Forelimb muscle (tissue), 1 donor: ENCODE measurements around the gene DLGAP1. TPM values are rescaled to one million over a fixed set of nuclear protein-coding genes. Genes with fewer than 3 reads are reported as not detected.

ENCODE experiments used
- DNase-seq: peaks from one replicate; pipeline ENCODE4 v3.0.0-alpha.2; 2013; ENCODE audit warnings: low read depth
- polyA plus RNA-seq: library from polyadenylated mRNA; unstranded; fragments of 120-200 nt; gene quantifications from one replicate; pipeline ENCODE4 v1.2.1, GENCODE V29; 2013; ENCODE audit not compliant: insufficient read length

Gene DLGAP1
- polyA plus RNA-seq, 1 donor: 1.9 TPM

- DNase-seq: no peak
Measured at GRCh38 chr18:3538954-3539617, 916.0 kb downstream of the DLGAP1 start.

GRCh38 chr18:3538456-3538855 lies 916.7 kb downstream of the DLGAP1 start:
- peak; percentile 95 for DNase-seq

GRCh38 chr18:3530807-3531206 lies 924.3 kb downstream of the DLGAP1 start:
- DNase-seq: no peak

- DNase-seq: no peak
Measured at GRCh38 chr18:3529601-3530000, 925.5 kb downstream of the DLGAP1 start.

- no peak for DNase-seq
Measured at GRCh38 chr18:3529077-3529476, 926.0 kb downstream of the DLGAP1 start.

GRCh38 chr18:3528231-3528630 lies 926.9 kb downstream of the DLGAP1 start:
- DNase-seq: no peak

GRCh38 chr18:3526421-3527354 lies 928.4 kb downstream of the DLGAP1 start:
- no peak for DNase-seq

- no peak for DNase-seq
Measured at GRCh38 chr18:3525870-3526420, 929.2 kb downstream of the DLGAP1 start.

GRCh38 chr18:3524706-3525105 lies 930.4 kb downstream of the DLGAP1 start:
- no peak for DNase-seq

GRCh38 chr18:3520230-3521085 lies 934.6 kb downstream of the DLGAP1 start:
- no peak for DNase-seq

GRCh38 chr18:3514312-3515216 lies 940.5 kb downstream of the DLGAP1 start:
- no peak for DNase-seq

- no peak for DNase-seq
Measured at GRCh38 chr18:3513481-3513880, 941.6 kb downstream of the DLGAP1 start.

- no peak for DNase-seq
Measured at GRCh38 chr18:3511980-3512379, 943.1 kb downstream of the DLGAP1 start.

- DNase-seq: no peak
Measured at GRCh38 chr18:3510896-3511295, 944.2 kb downstream of the DLGAP1 start.

GRCh38 chr18:3510024-3510423 lies 945.1 kb downstream of the DLGAP1 start:
- DNase-seq: no peak

- no peak for DNase-seq
Measured at GRCh38 chr18:3508576-3509549, 946.2 kb downstream of the DLGAP1 start.

GRCh38 chr18:3504637-3505036 lies 950.5 kb downstream of the DLGAP1 start:
- DNase-seq: no peak

GRCh38 chr18:3502650-3503049 lies 952.5 kb downstream of the DLGAP1 start:
- DNase-seq: no peak

- DNase-seq: no peak
Measured at GRCh38 chr18:3500016-3500415, 955.1 kb downstream of the DLGAP1 start.
